OCI-LY1 (cell line): Measurements from ENCODE around the gene DENND4B.

ENCODE experiments used
- H2AFZ ChIP-seq: fragments of 200-600 bp; sonication (generic), shearing (Covaris generic); 2 replicates; pipeline ENCODE4 v1.6.0; 2014; ENCODE audit warnings: antibody characterized with exemption, mild to moderate bottlenecking, low read length
- H3F3A ChIP-seq: fragments of 200-600 bp; sonication (generic), shearing (Covaris generic); 2 replicates; pipeline ENCODE4 v1.6.0; 2014; ENCODE audit warnings: mild to moderate bottlenecking, antibody characterized with exemption, low read length, moderate library complexity; ENCODE audit not compliant: insufficient read depth
- H3K27ac ChIP-seq: fragments of 200-600 bp; sonication (generic); 2 replicates; pipeline ENCODE4 v1.5.1; 2014; ENCODE audit warnings: low read length, mixed run types, mild to moderate bottlenecking, low read depth; ENCODE audit not compliant: poor library complexity, severe bottlenecking
- H3K27me3 ChIP-seq: fragments of 200-600 bp; sonication (generic); 2 replicates; pipeline ENCODE4 v1.6.0; 2014; ENCODE audit warnings: antibody characterized with exemption, mild to moderate bottlenecking, low read length, moderate library complexity; ENCODE audit not compliant: insufficient read depth
- H3K36me3 ChIP-seq: fragments of 200-600 bp; sonication (generic); 2 replicates; pipeline ENCODE4 v1.6.1; 2014; ENCODE audit warnings: mild to moderate bottlenecking, antibody characterized with exemption, low read length, moderate library complexity, mixed read lengths; ENCODE audit not compliant: insufficient read depth
- H3K4me1 ChIP-seq: fragments of 200-600 bp; sonication (generic); 2 replicates; pipeline ENCODE4 v1.5.1; 2014; ENCODE audit warnings: mild to moderate bottlenecking, low read length, moderate library complexity; ENCODE audit not compliant: insufficient read depth, severe bottlenecking
- H3K4me2 ChIP-seq: fragments of 200-600 bp; sonication (generic), shearing (Covaris generic); 2 replicates; pipeline ENCODE4 v1.6.1; 2014; ENCODE audit warnings: low read length
- H3K4me3 ChIP-seq: fragments of 200-600 bp; sonication (generic); 2 replicates; pipeline ENCODE4 v1.5.1; 2014; ENCODE audit warnings: low read length, low read depth, mild to moderate bottlenecking, mixed read lengths; ENCODE audit not compliant: poor library complexity, severe bottlenecking
- H3K79me2 ChIP-seq: fragments of 200-600 bp; shearing (Covaris generic); 2 replicates; pipeline ENCODE4 v1.6.1; 2016; ENCODE audit warnings: mixed run types, low read length, mixed read lengths; ENCODE audit not compliant: insufficient read depth
- H3K9ac ChIP-seq: fragments of 200-600 bp; sonication (generic), shearing (Covaris generic); 2 replicates; pipeline ENCODE4 v1.6.1; 2014; ENCODE audit warnings: mild to moderate bottlenecking, low read length, mixed read lengths
- H3K9me2 ChIP-seq: fragments of 200-600 bp; sonication (generic), shearing (Covaris generic); 2 replicates; pipeline ENCODE4 v1.6.1; 2014; ENCODE audit warnings: low read depth, mild to moderate bottlenecking, low read length, mixed read lengths
- H3K9me3 ChIP-seq: fragments of 200-600 bp; shearing (Covaris generic); 2 replicates; pipeline ENCODE4 v1.6.1; 2014; ENCODE audit warnings: low read length, mixed read lengths
- H4K20me1 ChIP-seq: fragments of 200-600 bp; sonication (generic), shearing (Covaris generic); 2 replicates; pipeline ENCODE4 v1.6.0; 2016; ENCODE audit warnings: mild to moderate bottlenecking, low read length; ENCODE audit not compliant: insufficient read depth
- EZH2 ChIP-seq: fragments of 200-600 bp; sonication (generic), shearing (Covaris generic); IDR thresholded peaks from 2 replicates; pipeline ENCODE4 v1.8.0; 2017; ENCODE audit warnings: borderline replicate concordance, mixed run types, mild to moderate bottlenecking, antibody characterized with exemption, low read length, moderate library complexity, mixed read lengths
- TF ChIP-seq, protein P1 (sequence below): fragments of 200-600 bp; sonication (generic), shearing (Covaris generic); IDR thresholded peaks from 2 replicates; pipeline ENCODE4 v1.5.1; 2017; ENCODE audit warnings: mild to moderate bottlenecking, antibody characterized with exemption, low read length, moderate library complexity, mixed read lengths

The DENND4B gene

GRCh38 chr1:153933430-153933829 is 13.1 kb downstream of the DENND4B start:
- H2AFZ ChIP-seq: no peak overlapping the region
- no peak overlapping the region for H3K27ac ChIP-seq
- H3K27me3 ChIP-seq: no peaks in the 10 kb centered on the region
- no peak for TF ChIP-seq EZH2
- TF ChIP-seq, protein P1, sequence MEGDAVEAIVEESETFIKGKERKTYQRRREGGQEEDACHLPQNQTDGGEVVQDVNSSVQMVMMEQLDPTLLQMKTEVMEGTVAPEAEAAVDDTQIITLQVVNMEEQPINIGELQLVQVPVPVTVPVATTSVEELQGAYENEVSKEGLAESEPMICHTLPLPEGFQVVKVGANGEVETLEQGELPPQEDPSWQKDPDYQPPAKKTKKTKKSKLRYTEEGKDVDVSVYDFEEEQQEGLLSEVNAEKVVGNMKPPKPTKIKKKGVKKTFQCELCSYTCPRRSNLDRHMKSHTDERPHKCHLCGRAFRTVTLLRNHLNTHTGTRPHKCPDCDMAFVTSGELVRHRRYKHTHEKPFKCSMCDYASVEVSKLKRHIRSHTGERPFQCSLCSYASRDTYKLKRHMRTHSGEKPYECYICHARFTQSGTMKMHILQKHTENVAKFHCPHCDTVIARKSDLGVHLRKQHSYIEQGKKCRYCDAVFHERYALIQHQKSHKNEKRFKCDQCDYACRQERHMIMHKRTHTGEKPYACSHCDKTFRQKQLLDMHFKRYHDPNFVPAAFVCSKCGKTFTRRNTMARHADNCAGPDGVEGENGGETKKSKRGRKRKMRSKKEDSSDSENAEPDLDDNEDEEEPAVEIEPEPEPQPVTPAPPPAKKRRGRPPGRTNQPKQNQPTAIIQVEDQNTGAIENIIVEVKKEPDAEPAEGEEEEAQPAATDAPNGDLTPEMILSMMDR: no peak
- H3K79me2 ChIP-seq: no peaks in the 10 kb centered on the region
- no peaks in the 10 kb centered on the region for H3K9me2 ChIP-seq
- H3K9ac ChIP-seq: no peak overlapping the region
- H3K4me3 ChIP-seq: no peak overlapping the region
- H3K36me3 ChIP-seq: peaks cover 80% of the 10 kb centered on the region
- H3K9me3 ChIP-seq: no peaks in the 10 kb centered on the region
- H4K20me1 ChIP-seq: no peaks in the 10 kb centered on the region
- no peaks in the 10 kb centered on the region for H3K4me1 ChIP-seq
- no peak overlapping the region for H3K4me2 ChIP-seq
- no peaks in the 10 kb centered on the region for H3F3A ChIP-seq

- H3K27me3 ChIP-seq: no peaks in the 10 kb centered on the region
- H3K27ac ChIP-seq: no peak overlapping the region
- no peak overlapping the region for H3K4me3 ChIP-seq
- TF ChIP-seq, protein P1: no peak
- TF ChIP-seq EZH2: no peak
- peaks cover 75% of the 10 kb centered on the region for H3K36me3 ChIP-seq
- H3F3A ChIP-seq: no peaks in the 10 kb centered on the region
- H2AFZ ChIP-seq: no peak overlapping the region
- H4K20me1 ChIP-seq: no peaks in the 10 kb centered on the region
- H3K4me2 ChIP-seq: no peak overlapping the region
- H3K79me2 ChIP-seq: no peaks in the 10 kb centered on the region
- H3K9ac ChIP-seq: no peak overlapping the region
- no peaks in the 10 kb centered on the region for H3K9me3 ChIP-seq
- H3K4me1 ChIP-seq: peaks cover 3% of the 10 kb centered on the region
- no peaks in the 10 kb centered on the region for H3K9me2 ChIP-seq
Observed at GRCh38 chr1:153932156-153933131, 14.1 kb downstream of the DENND4B start.

- Histone ChIP-seq H2AFZ (no peak overlapping the region), H3K4me2 (no peak overlapping the region), H3K9me2 (no peaks in the 10 kb centered on the region), H3K79me2 (no peaks in the 10 kb centered on the region), H3K36me3 (peaks cover 54% of the 10 kb centered on the region), H3K4me3 (no peak overlapping the region), H3F3A (no peaks in the 10 kb centered on the region), H3K27me3 (no peaks in the 10 kb centered on the region), H3K4me1 (peaks cover 3% of the 10 kb centered on the region), H4K20me1 (no peaks in the 10 kb centered on the region), H3K9ac (no peak overlapping the region), H3K27ac (no peak overlapping the region), H3K9me3 (no peaks in the 10 kb centered on the region)
- TF ChIP-seq, protein P1: no peak
- no peak for TF ChIP-seq EZH2
Observed at GRCh38 chr1:153929981-153930948, 16.3 kb downstream of the DENND4B start.
